BE2C (cell line): Measurements from ENCODE around the gene DNAJB9.

Source experiments
- DNase-seq: peaks from one replicate; pipeline ENCODE4 v3.0.0-alpha.2; 2020
- H3K27me3 ChIP-seq: fragments of 250-450 bp; sonication (Bioruptor Pico); 2 replicates; pipeline ENCODE4 v1.5.1; 2020; ENCODE audit warnings: mild to moderate bottlenecking
- H3K36me3 ChIP-seq: fragments of 250-450 bp; sonication (Bioruptor Pico); 2 replicates; pipeline ENCODE4 v1.5.1; 2020; ENCODE audit warnings: mild to moderate bottlenecking
- H3K4me1 ChIP-seq: fragments of 250-450 bp; sonication (Bioruptor Pico); 2 replicates; pipeline ENCODE4 v1.5.1; 2020
- H3K4me3 ChIP-seq: 2 replicates; pipeline ENCODE4 v1.5.1; 2011; ENCODE audit warnings: low read depth, low read length
- H3K9me3 ChIP-seq: fragments of 250-450 bp; sonication (Bioruptor Pico); 2 replicates; pipeline ENCODE4 v1.5.1; 2020
- TF ChIP-seq, protein P1 (sequence below): IDR thresholded peaks from 2 replicates; pipeline ENCODE4 v1.5.1; 2012; ENCODE audit warnings: mild to moderate bottlenecking, low read depth, low read length

DNAJB9 gene

DNA sequence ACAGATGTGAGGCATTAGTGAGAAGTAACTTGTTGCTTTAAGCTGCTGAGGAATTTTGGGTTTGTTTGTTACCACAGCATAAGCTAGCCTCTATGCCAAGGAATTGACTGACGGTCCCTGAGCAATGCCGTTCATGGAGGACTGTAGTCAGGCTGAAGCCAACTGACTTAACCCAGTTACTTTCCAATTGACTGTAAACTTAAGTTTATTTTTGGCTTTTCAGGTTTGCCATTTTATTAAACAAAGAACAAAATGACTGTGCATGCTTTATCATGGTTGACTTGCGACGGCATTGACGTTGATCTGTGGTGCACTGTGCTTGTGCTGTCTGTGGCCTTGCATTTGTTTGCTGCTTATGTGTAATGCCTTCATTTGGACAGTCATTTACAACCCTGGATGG, 53.5 kb downstream of the DNAJB9 start:
- Histone ChIP-seq H3K4me1 (no peaks in the 10 kb centered on the region), H3K4me3 (no peak overlapping the region), H3K27me3 (no peaks in the 10 kb centered on the region), H3K36me3 (no peaks in the 10 kb centered on the region), H3K9me3 (no peaks in the 10 kb centered on the region)
- TF ChIP-seq, protein P1, sequence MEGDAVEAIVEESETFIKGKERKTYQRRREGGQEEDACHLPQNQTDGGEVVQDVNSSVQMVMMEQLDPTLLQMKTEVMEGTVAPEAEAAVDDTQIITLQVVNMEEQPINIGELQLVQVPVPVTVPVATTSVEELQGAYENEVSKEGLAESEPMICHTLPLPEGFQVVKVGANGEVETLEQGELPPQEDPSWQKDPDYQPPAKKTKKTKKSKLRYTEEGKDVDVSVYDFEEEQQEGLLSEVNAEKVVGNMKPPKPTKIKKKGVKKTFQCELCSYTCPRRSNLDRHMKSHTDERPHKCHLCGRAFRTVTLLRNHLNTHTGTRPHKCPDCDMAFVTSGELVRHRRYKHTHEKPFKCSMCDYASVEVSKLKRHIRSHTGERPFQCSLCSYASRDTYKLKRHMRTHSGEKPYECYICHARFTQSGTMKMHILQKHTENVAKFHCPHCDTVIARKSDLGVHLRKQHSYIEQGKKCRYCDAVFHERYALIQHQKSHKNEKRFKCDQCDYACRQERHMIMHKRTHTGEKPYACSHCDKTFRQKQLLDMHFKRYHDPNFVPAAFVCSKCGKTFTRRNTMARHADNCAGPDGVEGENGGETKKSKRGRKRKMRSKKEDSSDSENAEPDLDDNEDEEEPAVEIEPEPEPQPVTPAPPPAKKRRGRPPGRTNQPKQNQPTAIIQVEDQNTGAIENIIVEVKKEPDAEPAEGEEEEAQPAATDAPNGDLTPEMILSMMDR: no peak
- no peak for DNase-seq
